Measurements from ENCODE around the gene TCF7L1.
"Not testable (repeated sequence)": the region's sequence is repeated elsewhere in the genome, so short reads cannot be mapped to it uniquely, and the experiment has no call there.

Gene TCF7L1, protein sequence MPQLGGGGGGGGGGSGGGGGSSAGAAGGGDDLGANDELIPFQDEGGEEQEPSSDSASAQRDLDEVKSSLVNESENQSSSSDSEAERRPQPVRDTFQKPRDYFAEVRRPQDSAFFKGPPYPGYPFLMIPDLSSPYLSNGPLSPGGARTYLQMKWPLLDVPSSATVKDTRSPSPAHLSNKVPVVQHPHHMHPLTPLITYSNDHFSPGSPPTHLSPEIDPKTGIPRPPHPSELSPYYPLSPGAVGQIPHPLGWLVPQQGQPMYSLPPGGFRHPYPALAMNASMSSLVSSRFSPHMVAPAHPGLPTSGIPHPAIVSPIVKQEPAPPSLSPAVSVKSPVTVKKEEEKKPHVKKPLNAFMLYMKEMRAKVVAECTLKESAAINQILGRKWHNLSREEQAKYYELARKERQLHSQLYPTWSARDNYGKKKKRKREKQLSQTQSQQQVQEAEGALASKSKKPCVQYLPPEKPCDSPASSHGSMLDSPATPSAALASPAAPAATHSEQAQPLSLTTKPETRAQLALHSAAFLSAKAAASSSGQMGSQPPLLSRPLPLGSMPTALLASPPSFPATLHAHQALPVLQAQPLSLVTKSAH

DNA sequence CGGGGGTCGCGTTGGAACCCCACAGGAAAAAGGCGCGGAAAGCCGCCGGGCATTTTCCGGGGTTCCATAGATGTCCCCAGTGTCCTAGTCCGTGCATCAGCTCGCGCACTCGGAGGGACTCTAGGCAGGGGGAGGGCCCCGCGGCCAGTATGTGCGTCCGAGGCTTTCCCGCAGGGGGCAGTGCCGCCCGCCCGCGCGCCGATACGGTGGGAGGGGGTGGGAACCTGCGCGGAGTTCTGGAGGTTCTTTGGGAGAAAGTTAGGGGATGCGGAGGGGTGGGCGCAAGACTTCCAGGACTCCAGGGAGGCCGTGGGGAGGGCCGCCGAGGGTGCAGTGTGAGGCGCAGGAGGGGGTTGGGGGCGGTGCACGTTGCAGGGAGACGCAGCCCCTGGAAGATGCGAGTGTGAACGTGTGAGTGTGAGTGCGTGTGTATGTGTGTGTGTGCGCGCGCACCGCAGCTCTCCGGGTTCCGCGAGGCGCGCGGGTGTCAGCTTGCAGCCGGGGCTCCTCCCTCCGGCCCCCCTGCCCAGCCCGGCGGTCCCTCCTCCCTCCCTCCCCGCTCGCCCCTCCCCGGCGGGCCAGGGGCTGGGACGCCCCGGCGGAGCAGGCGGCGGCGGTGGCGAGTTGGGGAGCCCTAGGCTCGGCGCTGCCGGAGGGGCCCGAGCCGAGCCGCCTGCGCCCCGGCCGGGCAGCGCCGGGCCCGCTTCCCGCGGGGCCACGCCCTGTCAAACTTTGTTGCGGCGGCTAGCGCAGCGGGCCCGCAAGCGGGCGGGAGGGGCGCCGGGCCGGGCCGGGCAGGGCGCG is at the start of gene TCF7L1:
TSS of gene TCF7L1 (plus strand) at position 559 of the 804 bp plus-strand sequence. CDS start 293 bp downstream, outside the sequence.
- no peak for DNase-seq (ENCODE audit: low read depth)

DNA sequence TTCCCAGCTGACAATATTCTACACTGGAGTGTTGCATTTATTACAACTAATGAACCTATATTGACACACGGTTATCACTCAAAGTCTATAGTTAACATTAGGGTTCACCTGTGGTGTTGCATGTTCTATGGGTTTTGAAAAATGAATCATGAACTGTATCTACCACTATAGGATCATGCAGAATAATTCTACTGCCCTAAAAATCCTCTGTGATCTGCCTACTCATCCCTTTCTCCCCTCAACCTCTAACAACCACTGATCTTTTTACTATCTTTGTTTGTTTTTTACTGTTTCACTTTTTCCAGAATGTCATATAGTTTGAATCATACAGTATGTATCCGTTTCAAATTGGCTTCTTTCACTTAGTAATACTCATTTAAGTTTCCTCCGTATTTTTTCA is 47.6 kb upstream of the TCF7L1 start:
- no peak for DNase-seq (ENCODE audit: low read depth)

DNA sequence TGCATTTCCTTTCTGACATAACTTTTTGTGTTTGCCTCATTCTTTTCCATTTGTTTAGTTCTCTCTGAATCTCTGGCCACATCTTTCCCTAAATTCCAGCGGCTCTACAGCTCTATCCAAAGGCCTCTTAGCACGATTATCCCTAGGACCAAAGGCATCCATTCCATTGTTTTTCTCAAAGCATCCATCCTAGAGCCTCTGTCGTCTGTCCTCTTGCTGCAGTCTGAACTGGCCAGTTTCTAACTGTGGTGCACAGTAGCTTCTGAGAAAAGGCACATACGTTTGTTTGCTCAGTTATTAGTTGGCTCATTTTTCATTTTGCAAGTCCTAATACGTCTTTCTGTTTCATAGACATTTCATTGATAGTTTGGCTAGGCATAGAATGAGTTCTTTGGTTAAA is 45.7 kb upstream of the TCF7L1 start:
- DNase-seq (ENCODE audit: low read depth) = no peak

DNA sequence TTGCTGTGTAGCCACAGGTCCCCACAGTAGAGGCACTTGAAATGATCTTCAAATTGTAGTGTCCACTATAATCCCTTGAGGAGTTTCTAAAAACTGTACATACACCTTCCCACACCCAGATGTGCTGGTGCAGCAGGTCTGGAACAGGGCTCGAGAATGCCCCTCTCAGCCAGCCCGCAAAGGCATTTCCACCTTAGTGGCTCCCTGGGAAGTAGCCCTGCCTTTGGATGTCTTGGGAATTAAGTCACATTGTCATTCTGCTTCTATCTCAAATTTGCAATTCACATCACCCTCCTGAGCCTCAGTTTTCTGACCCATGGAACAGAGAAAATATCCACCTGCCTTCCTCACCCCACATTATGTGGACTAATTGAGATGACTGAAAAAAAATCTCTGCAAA is 44.3 kb upstream of the TCF7L1 start:
- no peak for DNase-seq (ENCODE audit: low read depth)

DNA sequence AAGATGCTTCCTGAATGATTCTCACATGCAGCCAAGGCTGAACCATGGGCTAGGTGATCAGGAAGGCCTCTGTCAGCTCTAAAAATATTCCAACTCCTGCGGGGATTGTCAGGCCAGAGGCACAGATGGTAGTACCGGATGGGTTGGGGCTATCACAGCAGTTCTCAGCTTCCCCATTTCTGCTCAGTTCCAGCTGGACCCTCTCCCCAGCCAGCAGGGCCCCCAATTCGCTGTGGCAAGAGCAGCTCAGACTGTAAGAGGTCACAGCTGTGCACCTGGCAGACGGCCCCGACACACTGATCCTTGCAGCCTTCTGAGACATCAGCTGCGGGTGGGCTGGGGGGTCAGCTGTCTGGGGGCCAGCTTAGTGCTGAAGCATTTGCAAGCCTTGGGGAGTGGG is 43.6 kb upstream of the TCF7L1 start:
- DNase-seq (ENCODE audit: low read depth) = no peak

DNA sequence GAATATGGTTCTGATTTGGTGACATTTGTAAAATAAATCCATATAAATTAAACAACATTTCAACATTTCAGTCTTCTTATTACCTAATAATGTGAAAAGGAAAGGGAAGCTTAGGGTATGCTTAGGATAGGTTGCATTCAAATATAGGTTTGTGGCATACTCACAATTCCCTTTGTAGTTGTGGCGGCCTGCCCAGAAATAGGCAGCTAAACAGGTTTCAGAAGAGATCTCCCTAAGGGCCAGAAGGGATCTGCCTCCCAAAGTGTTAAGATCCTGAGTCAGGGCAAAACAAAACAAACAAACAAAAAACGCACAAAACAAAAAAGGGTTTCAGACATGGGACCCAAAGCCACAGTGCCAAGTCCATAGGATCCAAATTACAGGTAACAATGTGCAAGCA is 41.4 kb upstream of the TCF7L1 start:
- no peak for DNase-seq (ENCODE audit: low read depth)

DNA sequence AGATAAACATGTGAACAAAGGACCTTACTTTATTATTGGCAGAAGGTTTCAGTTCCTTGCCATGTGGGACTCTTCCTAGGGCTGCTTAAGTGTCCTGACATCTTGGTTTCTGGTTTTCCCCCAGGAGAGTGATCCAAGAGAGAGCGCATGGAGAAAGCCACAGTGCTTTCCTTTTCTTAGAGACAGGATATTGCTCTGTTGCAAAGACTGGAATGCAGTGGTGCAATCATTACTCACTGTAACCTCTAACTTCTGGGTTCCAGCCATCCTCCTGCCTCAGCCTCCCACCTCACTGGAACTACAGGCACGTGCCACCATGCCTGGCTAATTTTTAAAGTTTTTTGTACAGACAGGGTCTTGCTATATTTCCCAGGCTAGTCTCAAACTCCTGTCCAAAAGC is 38.1 kb upstream of the TCF7L1 start:
- DNase-seq (ENCODE audit: low read depth) = no peak

DNA sequence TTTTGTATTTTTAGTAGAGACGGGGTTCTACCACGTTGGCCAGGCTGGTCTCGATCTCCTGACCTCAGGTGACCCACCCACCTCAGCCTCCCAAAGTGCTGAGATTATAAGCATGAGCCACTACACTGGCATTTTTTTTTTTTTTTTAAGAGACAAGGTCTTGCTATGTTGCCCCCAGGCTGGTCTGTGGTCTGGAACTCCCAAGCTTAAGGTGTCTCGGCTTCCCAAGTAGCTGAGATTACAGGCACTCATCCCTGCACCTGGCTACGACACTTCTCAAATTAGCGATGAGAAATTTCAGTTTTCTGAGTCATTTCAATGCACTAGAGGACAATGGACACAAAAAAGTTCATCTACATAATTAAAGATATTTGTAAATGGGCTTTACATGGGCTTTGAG is 36.6 kb upstream of the TCF7L1 start:
- DNase-seq (ENCODE audit: low read depth) = no peak

DNA sequence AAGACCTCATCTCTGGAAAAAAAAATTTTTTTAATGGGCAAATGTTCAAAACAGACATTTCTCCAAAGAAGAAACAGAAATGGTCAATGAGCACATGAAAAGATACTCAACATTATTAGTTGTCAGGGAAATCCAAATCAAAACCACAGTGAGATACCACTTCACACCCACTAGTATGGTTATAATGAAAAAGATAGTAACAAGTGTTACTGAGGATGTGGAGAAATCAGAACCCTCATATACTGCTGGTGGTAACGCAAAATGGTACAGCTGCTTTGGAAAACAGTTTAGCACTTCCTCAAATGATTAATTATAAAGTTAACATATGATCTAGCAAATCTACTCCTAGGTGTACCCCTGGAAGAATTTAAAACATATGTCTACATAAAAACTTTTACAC is 29.0 kb upstream of the TCF7L1 start:
- no peak for DNase-seq (ENCODE audit: low read depth)

DNA sequence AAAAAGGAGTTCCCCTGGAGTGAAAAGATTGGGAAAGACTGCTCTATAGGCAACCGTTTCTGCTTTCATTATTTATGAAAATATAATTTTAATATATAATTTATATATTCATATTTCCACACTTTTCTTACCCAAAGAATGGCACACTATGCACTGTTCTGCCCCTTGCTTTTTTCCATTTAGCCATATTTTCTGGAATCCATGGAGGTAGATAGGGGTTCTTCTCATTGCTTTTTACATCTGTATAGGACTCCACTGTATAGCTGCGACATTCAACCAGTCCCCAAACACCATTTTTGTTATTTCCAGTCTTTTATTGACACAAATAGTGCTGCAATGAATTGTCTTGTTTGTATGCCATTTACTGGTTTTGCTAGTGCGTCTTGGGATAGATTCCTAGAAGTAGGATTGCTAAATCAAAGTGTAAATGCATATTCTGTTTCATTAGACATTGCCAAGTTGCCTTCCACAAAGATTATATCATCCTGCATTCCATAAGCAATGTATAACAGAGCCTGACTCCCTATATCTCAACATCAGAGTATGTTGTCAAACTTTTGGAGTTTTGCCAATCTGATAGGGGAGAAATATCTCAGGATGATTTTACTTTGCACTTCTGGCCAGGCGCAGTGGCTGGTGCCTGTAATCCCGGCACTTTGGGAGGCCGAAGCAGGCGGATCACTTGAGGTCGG is 26.6 kb upstream of the TCF7L1 start:
- no peak for DNase-seq (ENCODE audit: low read depth)

DNA sequence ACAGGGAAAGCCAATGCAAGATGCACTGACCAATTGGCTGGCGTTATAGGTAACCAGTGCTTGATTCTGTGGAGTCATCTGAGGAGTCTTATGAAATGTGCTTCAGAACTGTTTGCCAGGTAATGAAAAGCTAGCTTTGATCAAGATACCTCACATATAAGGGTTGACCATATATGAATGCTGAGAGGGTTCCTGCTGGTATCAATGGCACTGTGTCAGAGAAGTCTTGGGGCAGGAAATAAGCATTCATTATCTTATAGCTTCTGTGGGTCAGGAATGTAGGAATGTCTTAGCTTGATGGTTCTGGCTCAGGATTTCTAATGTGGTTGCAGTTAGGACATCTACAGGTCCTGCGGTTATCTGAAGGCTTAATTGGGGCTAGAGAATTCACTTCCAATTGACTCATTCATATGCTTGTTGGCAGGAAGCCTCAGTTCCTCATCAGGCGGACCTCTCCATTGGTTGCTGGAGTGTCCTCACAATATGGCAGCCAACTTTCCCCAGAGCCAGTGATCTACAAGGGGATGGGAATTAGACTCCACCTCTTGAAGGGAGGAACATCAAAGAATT is 22.1 kb upstream of the TCF7L1 start:
- DNase-seq (ENCODE audit: low read depth) = no peak

DNA sequence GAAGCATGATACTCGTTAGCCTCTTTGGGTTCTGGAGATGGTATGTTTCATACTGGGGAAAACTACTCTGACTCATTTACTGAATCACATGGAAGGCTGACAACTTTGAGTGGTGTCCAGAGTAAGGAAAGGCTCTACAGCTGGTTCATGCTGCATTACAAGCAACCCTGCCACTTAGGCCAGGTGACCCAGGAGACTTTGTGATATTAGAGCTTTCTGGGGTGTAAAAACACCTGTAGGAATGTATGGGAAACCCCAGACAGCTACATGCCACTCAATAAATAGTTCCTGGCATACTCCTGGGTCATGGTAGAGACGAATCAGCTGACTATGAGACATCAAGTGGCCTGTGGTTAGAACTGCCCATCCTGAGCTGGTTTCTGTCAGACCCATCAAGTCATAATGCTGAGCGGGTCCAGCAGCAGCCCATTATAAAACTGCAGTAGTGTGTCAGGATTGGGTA is 21.3 kb upstream of the TCF7L1 start:
- no peak for DNase-seq (ENCODE audit: low read depth)

DNA sequence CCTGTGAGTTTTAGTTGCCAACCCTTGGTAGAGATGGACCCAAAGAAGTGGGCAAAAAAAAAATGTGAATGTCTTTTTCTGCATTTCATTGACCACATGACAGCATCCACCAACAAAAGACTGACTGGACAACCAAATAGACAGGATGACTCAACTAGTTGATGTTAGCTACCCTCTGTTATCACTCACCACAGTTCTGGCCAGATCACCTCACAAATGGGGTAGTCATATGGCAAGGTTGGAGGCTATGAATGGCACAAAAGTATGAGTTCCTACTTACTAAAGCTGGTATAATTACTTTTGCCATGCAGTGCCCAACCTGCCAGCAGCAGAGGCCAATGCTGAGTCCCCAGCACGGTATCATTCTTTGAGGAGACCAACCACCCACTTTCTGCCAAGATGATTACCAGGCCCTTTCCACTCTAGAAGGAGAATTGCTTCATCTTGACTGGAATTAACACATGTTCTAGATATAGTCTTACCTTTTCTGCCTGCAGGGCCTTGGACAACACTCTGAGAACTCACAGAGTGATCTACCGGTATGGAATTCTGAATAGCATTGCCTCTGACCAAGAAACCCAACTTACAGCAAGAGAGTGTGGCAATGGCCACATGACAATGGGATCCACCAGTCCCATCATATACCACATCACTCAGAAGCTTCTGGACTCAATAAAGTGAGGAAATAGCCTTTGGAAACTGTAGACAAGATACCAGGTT is 20.1 kb upstream of the TCF7L1 start:
- no peak for DNase-seq (ENCODE audit: low read depth)

DNA sequence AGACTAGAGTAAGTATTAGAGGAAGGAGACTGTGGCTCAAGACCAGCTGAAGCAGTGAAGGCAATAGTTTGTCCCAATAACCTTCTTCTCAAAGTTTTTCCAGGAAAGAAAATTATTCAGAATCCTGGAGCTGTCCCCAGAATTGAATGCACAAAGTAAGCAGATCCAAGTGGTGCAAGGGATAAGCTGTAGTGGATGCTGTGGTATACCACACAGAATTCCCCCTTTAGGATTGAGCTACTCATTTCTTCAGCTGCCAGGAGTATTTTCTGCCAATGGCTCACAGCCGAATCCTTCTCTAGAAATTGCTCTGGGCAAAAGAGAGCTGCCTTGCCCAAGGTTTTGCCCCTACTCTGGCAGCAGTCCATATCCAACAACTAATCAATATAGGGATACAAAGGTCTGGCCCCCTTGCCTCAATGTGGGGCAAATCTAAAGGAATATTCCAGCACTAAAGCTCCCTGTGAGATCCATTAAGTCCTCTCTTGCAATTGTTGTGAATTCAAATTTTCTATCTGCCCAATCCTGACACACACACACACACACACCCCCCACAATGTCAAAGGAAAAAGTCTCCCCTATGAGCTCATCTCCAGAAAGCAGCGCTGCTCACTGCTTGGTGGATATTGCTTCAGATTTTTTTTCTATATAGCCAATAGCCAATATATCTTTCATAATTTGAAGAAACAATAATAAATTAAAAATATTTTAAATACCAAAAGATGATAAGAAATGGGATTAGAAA is 18.4 kb upstream of the TCF7L1 start:
- DNase-seq (ENCODE audit: low read depth) = no peak

DNA sequence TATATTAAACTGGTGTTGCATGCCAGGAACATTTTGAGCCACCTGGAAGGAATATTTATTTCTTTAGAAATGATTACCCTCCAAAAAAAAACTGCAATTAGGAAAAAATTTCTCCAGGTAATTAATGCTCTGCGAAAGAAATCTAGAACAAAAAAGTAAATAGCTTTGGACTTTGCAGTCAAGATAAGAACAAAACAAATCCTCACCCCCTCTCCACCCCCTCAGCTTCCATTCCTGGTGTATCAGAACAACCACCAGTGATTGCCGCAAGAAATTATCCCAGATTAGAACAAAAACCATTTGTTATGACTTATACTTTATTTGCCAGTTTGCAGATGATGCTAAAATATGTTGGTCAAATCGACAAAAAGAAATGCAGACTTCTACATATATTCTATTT is 17.0 kb upstream of the TCF7L1 start:
- no peak for DNase-seq (ENCODE audit: low read depth)

DNA sequence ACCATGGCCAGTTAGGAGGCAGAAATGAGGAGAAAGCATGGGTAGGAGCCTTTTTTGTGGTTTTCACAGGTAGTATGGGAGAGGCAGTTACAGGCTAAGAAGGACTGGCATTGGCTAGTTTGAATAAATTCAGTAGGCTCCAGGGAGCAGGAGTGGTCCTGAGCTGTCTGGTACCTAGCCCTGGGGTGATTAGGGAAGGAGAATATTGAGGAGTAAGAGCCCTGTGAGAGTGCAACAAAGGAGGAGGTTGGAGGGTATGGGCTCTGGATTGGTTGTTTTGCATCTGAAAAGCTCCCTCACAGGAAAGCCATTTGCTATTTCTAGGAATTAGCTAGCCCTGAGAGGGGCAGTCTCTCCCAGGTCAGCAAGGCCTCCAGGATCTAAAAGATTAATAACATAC is 13.3 kb upstream of the TCF7L1 start:
- DNase-seq (ENCODE audit: low read depth) = no peak

DNA sequence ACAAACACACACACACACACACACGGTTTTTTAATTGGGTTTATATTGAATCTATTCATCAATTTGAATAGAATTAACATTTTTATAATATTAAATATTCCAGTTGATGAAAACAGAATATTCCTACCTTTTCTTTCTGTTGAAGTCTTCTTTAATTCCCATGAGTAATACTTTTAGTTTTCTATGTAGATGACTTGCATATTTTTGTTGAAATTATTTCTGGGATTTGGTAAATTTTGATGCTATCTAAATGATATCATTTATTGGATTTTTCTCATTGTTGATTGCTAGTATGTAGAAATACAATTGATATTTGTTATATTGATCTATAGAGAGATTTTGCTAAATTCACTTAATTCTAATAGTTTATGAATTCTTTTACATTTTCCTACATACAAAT is 12.8 kb upstream of the TCF7L1 start:
- DNase-seq (ENCODE audit: low read depth) = no peak

DNA sequence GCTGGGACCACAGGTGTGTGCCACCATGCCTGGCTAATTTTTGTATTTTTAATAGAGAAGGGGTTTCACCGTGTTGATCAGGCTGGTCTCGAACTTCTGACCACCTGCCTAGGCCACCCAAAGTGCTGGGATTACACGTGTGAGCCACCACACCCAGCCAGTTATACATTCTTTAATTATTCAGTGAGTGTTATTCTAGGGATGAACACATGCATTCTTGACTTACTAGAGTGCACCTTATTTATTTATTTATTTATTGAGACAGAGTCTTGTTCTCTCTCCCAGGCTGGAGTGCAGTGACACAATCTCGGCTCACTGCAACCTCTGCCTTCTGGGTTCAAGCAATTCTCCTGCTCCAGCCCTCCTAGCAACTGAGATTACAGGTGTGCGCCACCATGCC is 6.7 kb upstream of the TCF7L1 start:
- not testable (repeated sequence) for DNase-seq (ENCODE audit: low read depth)

DNA sequence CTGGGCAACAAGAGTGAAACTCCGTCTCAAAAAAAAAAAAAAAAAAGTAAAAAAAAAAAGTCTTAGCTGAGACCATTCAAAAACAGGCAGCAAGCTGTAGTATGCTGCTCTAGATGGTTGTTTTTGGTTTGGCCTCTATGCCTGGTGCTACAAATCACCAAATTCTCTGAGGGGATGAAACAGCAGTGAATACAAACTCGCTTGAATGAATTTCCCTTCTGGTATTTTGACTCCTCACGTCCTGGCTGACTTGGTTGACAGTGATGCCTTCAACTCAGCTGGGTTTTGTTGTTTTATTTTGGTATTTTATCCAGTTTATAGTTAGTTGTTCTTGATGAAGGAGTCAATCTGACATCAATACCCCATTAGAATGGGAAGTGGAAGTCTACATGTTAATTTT is 3.3 kb upstream of the TCF7L1 start:
- DNase-seq (ENCODE audit: low read depth) = no peak

DNA sequence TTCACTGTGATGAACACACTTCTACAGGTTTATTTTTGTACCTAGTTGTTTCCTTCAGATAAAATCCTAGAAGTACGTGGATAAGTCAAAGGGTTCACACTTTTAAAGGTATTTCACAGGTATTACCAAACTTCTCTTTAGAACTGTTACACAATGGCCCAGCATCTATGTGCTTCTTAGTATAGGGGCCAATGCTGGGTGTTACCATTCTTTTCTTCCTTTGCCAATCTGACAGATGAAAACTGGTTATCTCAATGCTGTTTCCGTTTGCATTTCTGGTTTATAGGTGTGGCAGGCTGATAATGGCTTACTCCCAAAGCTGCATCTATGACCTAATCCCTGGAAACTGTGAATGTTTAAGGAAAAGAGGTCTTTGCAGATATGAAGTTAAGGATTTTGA is 2.8 kb upstream of the TCF7L1 start:
- no peak for DNase-seq (ENCODE audit: low read depth)

DNA sequence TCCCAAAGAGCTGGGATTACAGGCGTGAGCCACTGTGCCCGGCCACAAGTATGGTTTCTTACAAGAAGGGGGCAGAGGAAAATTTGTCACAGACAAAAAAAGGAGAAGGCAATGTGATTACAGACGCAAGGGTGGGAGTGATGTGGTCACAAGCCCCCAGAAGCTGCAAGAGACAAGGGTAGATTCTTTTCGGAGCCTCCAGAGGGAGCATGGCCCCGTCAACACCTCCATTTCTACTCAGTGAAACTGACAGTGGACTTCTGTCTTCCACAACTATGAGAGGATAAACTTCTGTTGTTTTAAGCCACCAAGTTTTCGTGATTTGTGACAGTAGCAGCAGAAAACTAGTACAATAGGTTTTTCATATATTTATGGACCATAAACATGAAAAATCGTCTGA is 2.1 kb upstream of the TCF7L1 start:
- DNase-seq (ENCODE audit: low read depth) = no peak
